ENCODE measurements around the gene GSTM4.
"Not testable (repeated sequence)": the region's sequence is repeated elsewhere in the genome, so short reads cannot be mapped to it uniquely, and the experiment has no call there.

The GSTM4 gene

GRCh38 chr1:109667452-109668122 lies 11.7 kb downstream of the GSTM4 start, which contains the start of gene GSTM2:
Gene GSTM2, plus strand, starts transcription at chr1:109668057. Its CDS starts 59 bp downstream, at chr1:109668116.
- Mint-ChIP-seq H3K27ac (peak within 1 kb of the TSS; percentile 76), H3K4me1 (peaks cover 27% of the 10 kb centered on the region), H3K27me3 (no peaks in the 10 kb centered on the region), H3K36me3 (peaks cover 7% of the 10 kb centered on the region), H3K4me3 (peak within 1 kb of the TSS; percentile 76), H3K9me3 (no peaks in the 10 kb centered on the region)

DNA sequence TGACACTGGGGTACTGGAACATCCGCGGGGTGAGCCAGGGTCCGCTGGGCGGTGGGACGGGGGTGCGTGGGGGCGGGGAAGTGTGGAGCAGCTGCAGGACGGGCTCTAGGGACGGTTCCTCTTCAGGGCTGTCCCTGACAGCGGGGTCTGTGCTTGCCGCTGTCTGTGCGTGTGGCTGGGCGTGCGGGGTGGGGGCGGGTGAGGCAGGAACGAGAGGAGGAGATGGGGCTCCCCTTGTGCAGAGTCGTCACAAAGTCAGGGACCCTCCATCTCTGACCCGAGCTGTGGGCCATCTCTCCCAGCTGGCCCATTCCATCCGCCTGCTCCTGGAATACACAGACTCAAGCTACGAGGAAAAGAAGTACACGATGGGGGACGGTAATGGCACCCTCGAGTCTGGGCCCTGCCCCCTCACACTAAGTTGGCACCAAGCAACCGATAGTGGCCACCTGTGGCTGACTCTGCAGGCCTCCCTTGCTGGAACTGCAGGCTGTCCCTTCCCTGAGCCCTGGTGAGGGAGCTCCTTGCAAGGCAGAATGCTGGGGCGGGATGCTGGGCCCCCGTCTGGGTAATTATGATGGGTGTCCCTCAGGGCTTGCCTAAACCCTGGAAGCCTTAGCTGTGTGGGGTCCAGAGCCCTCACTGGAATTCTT lies 12.3 kb downstream of the GSTM4 start:
- peak overlapping the region; percentile 76 for H3K27ac Mint-ChIP-seq
- no peaks in the 10 kb centered on the region for H3K27me3 Mint-ChIP-seq
- H3K4me3 Mint-ChIP-seq, result peak overlapping the region; percentile 76
- H3K9me3 Mint-ChIP-seq, result no peaks in the 10 kb centered on the region
- peaks cover 27% of the 10 kb centered on the region for H3K4me1 Mint-ChIP-seq
- peaks cover 7% of the 10 kb centered on the region for H3K36me3 Mint-ChIP-seq

DNA sequence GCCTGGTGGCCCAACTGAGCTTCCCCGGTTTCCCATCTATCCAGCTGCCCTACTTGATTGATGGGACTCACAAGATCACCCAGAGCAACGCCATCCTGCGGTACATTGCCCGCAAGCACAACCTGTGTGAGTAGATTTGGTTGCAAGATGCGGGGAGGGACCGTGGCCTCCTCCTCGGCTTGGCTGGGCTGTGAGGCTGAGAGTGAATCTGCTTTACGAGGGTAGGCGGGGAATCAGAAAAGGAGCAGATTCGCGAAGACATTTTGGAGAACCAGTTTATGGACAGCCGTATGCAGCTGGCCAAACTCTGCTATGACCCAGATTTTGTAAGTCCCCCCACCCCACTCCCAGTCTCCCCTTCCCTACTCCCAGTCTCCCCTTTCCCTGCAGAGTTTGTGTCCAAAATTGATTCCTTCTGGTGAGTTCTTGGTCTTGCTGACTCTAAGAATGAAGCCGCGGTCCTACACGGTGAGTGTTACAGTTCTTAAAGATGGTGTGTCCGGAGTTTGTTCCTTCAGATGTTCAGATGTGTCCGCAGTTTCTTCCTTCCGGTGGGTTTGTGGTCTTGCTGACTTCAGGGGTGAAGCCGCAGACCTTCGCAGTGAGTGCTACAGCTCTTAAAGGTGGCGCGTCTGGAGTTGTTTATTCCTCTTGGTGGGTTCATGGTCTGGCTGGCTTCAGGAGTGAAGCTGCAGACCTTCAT lies 13.5 kb downstream of the GSTM4 start:
- H3K4me1 Mint-ChIP-seq, result peaks cover 27% of the 10 kb centered on the region
- no peaks in the 10 kb centered on the region for H3K27me3 Mint-ChIP-seq
- H3K9me3 Mint-ChIP-seq, result no peaks in the 10 kb centered on the region
- no peak overlapping the region for H3K27ac Mint-ChIP-seq
- H3K4me3 Mint-ChIP-seq, result peak overlapping the region; percentile 77
- H3K36me3 Mint-ChIP-seq, result peaks cover 8% of the 10 kb centered on the region

DNA sequence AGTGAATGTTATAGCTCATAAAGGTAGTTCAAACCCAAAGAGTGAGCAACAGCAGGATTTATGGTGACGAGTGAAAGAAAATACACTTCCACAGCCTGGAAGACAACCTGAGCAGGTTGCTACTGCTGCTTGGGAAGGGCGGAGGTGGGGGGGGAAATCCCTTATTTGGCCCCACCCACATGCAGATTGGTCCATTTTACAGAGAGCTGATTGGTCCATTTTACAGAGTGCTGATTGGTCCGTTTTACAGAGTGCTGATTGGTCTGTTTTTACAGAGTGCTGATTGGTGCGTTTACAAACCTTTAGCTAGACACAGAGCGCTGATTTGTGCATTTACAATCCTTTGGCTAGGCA lies 14.0 kb downstream of the GSTM4 start:
- not testable (repeated sequence) for H3K27ac Mint-ChIP-seq, H3K36me3 Mint-ChIP-seq, H3K9me3 Mint-ChIP-seq, H3K27me3 Mint-ChIP-seq
- peaks cover 27% of the 10 kb centered on the region for H3K4me1 Mint-ChIP-seq
- peak overlapping the region; percentile 77 for H3K4me3 Mint-ChIP-seq

- H3K36me3 Mint-ChIP-seq, result peaks cover 8% of the 10 kb centered on the region
- H3K4me1 Mint-ChIP-seq, result peaks cover 27% of the 10 kb centered on the region
- H3K4me3 Mint-ChIP-seq, result no peak overlapping the region
- H3K9me3 Mint-ChIP-seq, result no peaks in the 10 kb centered on the region
- no peaks in the 10 kb centered on the region for H3K27me3 Mint-ChIP-seq
- H3K27ac Mint-ChIP-seq, result no peak overlapping the region
Observed at GRCh38 chr1:109671067-109671466, 15.2 kb downstream of the GSTM4 start.

DNA sequence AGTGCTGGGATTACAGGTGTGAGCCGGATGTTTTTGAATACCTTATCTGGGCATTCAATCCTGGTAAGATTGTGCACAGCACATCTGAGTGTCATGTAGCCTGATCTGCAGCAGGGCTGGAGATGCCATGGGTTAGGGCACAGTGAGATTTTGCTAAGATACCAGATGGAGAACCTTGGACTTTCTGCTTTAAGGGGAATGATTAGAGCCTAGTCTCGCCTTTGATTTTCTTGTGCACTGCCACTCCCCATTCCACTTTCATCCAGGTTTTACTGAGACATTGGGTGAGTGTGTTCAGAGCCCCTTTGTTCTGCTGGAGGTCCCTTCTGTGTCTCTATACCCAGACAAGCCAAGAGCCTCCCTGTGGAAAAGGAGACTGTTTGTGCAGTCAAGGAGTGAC lies 18.0 kb downstream of the GSTM4 start:
- not testable (repeated sequence) for H3K4me3 Mint-ChIP-seq

DNA sequence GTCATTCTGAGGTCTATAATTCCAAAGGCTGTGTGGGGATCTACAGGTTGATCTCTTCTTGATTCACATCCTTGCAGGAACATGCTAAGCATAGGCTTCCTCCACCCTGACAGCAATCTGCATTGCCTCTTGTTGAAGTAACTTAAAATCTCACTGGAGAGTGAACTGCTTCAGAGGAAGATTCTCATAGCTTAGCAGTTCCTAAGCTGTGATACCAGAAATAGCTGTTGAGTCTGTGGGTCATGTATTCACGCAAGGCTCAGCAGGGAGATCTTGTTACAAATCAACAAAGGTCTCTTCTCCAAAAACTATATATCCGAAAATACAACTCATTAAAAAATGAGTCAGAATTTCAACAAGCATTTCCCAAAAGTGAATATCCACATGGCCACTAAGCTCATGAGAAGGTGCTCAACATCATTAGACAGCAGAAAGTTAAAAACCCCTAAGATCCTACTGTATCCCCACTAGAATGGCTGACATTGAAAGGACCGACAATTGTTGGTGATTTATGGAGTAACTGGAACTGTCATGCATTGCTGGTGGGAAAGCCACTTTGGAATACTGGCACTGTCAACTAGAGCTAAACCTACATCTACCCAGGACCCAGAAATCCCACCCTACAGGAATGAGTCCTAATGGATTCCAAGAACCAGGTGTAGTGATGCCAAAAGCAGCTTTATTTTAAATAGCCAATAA lies 20.9 kb downstream of the GSTM4 start:
- H3K27ac Mint-ChIP-seq, H3K4me1 Mint-ChIP-seq, H3K36me3 Mint-ChIP-seq, H3K9me3 Mint-ChIP-seq, H3K4me3 Mint-ChIP-seq, H3K27me3 Mint-ChIP-seq: not testable (repeated sequence)

More for the DNA sequence above, 18.0 kb downstream of the GSTM4 start:
- H3K36me3 Mint-ChIP-seq, H3K27ac Mint-ChIP-seq, H3K9me3 Mint-ChIP-seq, H3K27me3 Mint-ChIP-seq: not testable (repeated sequence)
- peaks cover 15% of the 10 kb centered on the region for H3K4me1 Mint-ChIP-seq

- Mint-ChIP-seq H3K36me3 (peaks cover 1% of the 10 kb centered on the region), H3K4me1 (no peaks in the 10 kb centered on the region), H3K9me3 (no peaks in the 10 kb centered on the region), H3K27me3 (no peaks in the 10 kb centered on the region), H3K4me3 (no peak overlapping the region), H3K27ac (no peak overlapping the region)
Observed at GRCh38 chr1:109677459-109677858, 21.6 kb downstream of the GSTM4 start.

- not testable (repeated sequence) for H3K9me3 Mint-ChIP-seq
Observed at GRCh38 chr1:109678637-109679036, 22.7 kb downstream of the GSTM4 start.

GRCh38 chr1:109684777-109685176 lies 28.9 kb downstream of the GSTM4 start:
- not testable (repeated sequence) for H3K4me1 Mint-ChIP-seq, H3K27me3 Mint-ChIP-seq, H3K4me3 Mint-ChIP-seq, H3K36me3 Mint-ChIP-seq, H3K9me3 Mint-ChIP-seq, H3K27ac Mint-ChIP-seq

More at GRCh38 chr1:109678637-109679036, 22.7 kb downstream of the GSTM4 start:
- not testable (repeated sequence) for H3K27me3 Mint-ChIP-seq, H3K4me3 Mint-ChIP-seq, H3K27ac Mint-ChIP-seq, H3K4me1 Mint-ChIP-seq, H3K36me3 Mint-ChIP-seq

DNA sequence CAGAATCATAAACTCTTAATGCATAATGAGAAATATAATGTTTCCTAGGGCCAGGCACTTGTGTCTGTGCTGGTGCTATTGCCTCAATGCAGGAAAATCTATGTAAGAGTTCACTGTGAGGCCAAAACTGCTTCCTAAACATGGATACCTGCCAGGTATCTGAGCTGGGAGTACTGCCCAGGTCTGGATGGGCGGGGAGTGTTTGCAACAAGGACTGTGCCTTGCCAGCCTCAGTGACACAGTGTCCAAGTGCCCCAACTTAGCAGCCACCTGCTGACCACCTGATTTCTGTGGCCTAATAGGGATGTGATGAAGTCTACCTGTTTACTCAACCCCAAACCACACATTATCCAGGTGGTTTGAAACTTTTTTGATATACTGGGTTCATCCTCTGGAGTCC lies 29.5 kb downstream of the GSTM4 start:
- not testable (repeated sequence) for H3K27ac Mint-ChIP-seq, H3K4me3 Mint-ChIP-seq, H3K4me1 Mint-ChIP-seq, H3K9me3 Mint-ChIP-seq, H3K27me3 Mint-ChIP-seq, H3K36me3 Mint-ChIP-seq

DNA sequence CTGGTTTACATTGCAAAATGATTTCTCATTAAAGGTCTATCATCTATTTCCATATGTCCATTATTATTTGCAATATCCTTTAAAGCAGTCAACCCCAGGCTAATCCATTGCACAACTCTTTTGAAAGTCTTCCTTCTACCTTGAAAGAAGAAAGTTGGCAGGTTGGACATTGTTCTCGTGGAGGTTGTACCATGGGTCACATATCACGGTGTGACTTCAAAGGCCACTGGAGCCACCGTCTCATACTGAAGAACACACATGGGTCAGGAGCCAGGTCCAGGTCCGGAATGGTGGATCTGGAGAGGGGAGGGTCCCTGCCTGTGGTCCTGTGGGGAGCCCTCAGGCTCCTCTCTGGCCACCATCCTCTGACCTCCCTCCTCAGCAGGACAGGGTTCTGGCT lies 30.0 kb downstream of the GSTM4 start:
- H3K36me3 Mint-ChIP-seq, H3K27ac Mint-ChIP-seq, H3K27me3 Mint-ChIP-seq, H3K4me3 Mint-ChIP-seq, H3K4me1 Mint-ChIP-seq, H3K9me3 Mint-ChIP-seq: not testable (repeated sequence)

DNA sequence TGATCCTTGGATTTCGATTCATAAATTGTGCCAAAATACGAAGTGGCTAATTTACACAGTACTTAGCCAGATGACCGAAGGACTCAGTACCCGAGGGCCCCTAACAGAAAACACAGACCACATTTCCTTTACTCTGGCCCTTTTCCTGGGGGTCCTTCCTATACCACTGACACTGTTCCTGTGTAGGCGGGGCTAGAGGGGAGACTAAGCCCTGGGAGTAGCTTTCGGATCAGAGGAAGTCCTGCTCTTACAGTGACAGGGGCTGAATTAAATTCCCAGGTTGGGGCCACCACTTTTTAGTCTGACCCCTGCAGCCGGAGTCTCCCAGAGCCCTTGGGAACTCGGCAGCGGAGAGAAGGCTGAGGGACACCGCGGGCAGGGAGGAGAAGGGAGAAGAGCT lies 31.2 kb downstream of the GSTM4 start:
- H3K36me3 Mint-ChIP-seq, H3K27me3 Mint-ChIP-seq, H3K9me3 Mint-ChIP-seq, H3K4me1 Mint-ChIP-seq: not testable (repeated sequence)
- peak overlapping the region; percentile 85 for H3K4me3 Mint-ChIP-seq
- peak overlapping the region; percentile 84 for H3K27ac Mint-ChIP-seq

GRCh38 chr1:109687641-109688499 lies 32.0 kb downstream of the GSTM4 start, which contains the start of gene GSTM1:
Gene GSTM1, plus strand, starts transcription at chr1:109687817. Its CDS starts 57 bp downstream, at chr1:109687874.
- no peaks in the 10 kb centered on the region for H3K27me3 Mint-ChIP-seq
- no peaks in the 10 kb centered on the region for H3K9me3 Mint-ChIP-seq
- peaks cover 5% of the 10 kb centered on the region for H3K36me3 Mint-ChIP-seq
- peak within 1 kb of the TSS; percentile 85 for H3K4me3 Mint-ChIP-seq
- H3K4me1 Mint-ChIP-seq, result peaks cover 7% of the 10 kb centered on the region
- H3K27ac Mint-ChIP-seq, result peak within 1 kb of the TSS; percentile 92

DNA sequence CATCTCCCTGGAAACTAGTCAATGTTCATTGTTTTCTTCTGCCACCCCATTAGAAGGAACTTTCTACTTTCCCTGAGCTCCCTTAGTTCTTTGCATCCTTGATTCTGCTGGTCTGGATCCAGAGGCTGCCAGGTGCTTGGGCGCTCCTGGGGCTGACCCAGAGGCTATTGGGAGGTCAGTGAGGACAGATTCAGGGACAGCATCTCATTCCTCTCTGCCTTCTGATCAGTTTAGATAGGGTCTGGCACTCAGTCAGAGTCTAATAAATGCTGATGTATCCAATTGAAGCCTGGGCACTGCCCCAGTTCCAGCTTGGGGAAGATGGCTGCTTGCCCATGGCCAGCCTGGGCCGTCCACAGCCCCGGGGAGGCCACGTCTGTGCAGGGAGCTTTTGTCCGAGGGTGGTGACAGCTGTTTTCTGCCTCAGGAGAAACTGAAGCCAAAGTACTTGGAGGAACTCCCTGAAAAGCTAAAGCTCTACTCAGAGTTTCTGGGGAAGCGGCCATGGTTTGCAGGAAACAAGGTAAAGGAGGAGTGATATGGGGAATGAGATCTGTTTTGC lies 34.0 kb downstream of the GSTM4 start:
- no peaks in the 10 kb centered on the region for H3K9me3 Mint-ChIP-seq
- H3K36me3 Mint-ChIP-seq, result peaks cover 5% of the 10 kb centered on the region
- peak overlapping the region; percentile 59 for H3K27ac Mint-ChIP-seq

More for the DNA sequence above, 34.0 kb downstream of the GSTM4 start:
- H3K4me3 Mint-ChIP-seq, result no peak overlapping the region
- peaks cover 7% of the 10 kb centered on the region for H3K4me1 Mint-ChIP-seq
- no peaks in the 10 kb centered on the region for H3K27me3 Mint-ChIP-seq
